Stimulated activated CD8-positive, alpha-beta memory T cell treated with anti-CD3 and anti-CD28 coated beads, Interleukin-7, amount 100 ng/mL, for 4 hours (primary cell): Measurements from ENCODE around the gene SPOP.

ENCODE experiments used
- DNase-seq, 2 donors: peaks; one replicate each; pipeline ENCODE4 v3.0.0-alpha.2; 2020; ENCODE audit warnings: low read depth in 2 of 2

SPOP gene

DNA sequence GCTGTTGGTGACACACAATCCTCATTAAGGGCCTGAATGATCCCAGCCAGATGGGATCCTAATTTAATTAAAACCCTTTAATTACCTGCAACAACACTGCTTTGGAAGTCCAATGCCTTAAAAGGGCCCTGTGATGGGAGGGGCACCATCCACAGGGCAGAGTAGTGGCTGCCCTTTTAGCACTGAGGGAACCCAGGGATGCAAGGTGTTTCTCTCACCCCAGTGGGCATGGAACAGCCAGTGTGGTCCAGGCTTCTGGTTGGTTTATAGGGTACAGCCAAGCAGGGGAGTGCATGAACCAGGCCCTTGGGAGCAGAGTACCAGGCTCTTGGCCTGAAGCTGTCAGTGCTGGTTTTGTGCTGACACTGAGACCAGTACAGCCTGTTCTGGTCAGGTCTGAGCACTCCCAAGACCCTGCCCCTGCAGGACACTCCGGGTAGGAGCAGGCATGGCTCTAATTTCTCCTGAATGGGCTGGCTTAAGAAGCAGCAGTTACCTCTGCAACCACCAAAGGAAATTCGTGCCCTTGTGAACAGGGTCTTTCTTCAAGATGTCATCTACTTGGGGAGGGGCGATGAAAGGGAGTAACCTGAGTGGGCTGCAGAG, 92.4 kb downstream of the SPOP start:
- DNase-seq = no peak

DNA sequence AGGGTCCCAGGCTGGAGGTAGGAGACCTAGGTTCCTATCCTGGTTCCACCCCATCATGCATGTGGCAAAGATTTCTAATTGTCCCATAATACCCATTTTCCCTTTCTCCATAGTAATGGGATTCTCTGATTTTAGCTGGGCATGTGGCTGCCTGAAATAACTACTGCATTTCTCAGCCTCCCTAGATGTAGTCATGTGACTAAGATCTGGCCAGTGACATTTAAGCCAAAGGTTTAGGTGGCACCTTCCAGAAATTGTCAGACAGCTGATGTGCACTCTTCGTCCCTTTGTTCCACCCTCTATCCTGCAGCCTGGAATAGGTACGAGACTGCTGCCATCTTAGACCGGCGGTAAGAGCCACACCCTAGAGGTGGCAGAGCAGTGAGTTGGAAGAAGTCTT, 94.0 kb downstream of the SPOP start:
- DNase-seq = no peak

- DNase-seq = no peak
Observed at GRCh38 chr17:49583226-49583625, 94.7 kb downstream of the SPOP start.

GRCh38 chr17:49582789-49583188, 95.1 kb downstream of the SPOP start:
- DNase-seq = no peak

GRCh38 chr17:49582055-49582722, 95.7 kb downstream of the SPOP start:
- no peak for DNase-seq

DNA sequence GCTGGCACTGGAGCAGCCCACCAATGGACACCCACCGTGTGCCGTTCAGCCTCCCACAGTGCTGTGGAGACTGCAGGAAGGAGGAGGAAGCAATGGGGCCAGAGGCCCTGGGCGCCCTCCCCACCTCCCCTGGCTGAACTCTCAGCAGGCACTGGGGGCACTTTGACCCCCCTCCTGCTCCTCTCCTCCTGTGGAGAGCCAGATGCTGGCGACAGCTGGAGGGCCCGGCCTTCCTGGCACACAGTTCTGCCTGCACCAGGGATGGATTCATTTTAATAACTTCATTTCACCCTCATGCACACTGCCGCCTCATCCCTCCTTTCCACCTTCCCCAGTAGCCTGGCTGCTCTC, 96.3 kb downstream of the SPOP start:
- DNase-seq = no peak

DNA sequence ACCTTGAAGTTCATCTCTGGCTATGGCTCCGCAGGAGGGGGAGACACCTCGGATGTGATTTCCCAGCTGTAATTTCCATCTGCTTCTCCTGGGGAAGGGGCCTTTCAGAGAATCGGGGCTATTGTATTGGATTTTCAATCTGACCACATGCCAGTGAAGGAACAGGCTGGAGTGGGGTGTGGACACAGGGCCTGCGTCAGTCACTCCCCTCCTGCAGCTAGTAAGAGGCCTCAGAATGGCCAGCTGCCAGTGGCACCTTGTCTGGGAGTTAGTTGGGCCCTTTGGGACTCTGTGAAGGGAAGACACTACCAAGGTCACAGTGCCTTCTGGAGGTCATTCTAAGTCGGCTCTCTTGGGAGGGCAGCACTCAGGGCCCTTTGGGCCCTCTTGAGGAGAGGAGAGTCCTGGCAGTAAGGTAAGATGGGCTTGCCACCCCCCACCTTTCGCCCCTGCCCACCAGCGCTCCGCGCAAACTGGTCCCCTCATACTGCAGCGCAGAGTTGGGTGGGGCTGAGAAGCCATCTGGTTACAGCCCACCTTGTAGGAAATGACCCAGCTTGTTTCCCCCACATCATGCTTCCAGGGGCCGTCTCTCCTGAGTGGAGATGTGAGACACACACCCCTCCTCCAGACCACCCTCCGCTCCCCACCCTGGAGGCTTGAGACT, 96.8 kb downstream of the SPOP start:
- no peak for DNase-seq

DNA sequence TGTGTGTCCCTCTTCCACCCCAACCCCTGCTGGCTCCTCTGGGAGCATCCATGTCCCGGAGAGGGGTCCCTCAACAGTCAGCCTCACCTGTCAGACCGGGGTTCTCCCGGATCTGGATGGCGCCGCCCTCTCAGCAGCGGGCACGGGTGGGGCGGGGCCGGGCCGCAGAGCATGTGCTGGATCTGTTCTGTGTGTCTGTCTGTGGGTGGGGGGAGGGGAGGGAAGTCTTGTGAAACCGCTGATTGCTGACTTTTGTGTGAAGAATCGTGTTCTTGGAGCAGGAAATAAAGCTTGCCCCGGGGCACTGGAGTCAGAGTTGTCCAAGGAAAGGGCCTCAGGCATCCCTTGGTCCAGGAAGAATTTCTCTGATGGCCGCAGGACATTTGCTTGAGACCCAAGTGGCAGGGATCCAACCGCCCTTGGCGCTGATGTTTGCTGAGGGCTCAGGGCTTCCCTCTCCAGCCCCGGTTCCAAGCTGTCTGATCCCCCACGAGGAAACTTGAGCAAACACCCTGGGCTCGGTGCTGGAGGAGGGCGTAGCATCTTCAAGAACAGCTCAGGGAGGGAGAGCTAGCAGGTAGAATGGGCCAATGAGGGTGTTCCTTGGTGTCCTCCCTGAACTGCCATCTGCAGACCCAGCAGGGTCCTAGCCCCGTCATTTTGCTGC, 97.7 kb downstream of the SPOP start:
- DNase-seq = no peak

- DNase-seq = no peak
Observed at GRCh38 chr17:49579522-49579921, 98.4 kb downstream of the SPOP start.

GRCh38 chr17:49578952-49579500, 98.9 kb downstream of the SPOP start:
- no peak for DNase-seq

DNA sequence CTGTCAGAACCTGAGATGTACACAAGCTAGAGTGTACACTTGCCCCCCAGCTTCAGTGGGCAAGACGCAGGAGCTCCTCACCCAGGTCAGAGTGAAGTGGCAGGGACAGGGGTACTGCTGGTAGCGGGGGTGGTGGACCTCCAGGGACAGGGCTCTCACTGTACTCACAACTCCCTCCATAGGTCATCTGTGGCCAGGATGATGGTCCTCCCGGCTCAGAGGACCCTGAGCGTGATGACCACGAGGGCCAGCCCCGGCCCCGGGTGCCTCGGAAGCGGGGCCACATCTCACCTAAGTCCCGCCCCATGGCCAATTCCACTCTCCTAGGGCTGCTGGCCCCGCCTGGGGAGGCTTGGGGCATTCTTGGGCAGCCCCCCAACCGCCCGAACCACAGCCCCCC, 99.5 kb downstream of the SPOP start:
- DNase-seq = no peak

DNA sequence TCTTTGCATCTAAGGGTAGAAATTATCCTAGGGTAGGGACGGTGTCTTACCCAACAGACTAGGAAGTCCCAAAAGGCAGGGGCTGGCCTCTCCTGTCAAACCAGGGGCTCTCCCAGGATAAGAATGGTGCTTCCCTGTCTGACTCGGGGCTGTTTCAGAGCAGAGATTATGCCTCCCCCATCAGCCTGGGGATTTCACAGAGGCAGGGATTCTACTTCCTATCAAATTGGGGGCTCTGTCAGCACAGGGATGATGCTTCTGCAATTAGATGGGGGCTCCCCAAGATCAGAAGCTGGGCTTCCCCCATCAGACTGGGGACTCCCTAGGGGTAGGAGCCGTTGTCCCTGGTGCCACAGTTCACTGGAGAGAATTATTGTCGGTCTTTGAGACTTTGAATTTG, 99.9 kb downstream of the SPOP start:
- DNase-seq = no peak

GRCh38 chr17:49577650-49577934, 100.3 kb downstream of the SPOP start:
- DNase-seq = no peak

DNA sequence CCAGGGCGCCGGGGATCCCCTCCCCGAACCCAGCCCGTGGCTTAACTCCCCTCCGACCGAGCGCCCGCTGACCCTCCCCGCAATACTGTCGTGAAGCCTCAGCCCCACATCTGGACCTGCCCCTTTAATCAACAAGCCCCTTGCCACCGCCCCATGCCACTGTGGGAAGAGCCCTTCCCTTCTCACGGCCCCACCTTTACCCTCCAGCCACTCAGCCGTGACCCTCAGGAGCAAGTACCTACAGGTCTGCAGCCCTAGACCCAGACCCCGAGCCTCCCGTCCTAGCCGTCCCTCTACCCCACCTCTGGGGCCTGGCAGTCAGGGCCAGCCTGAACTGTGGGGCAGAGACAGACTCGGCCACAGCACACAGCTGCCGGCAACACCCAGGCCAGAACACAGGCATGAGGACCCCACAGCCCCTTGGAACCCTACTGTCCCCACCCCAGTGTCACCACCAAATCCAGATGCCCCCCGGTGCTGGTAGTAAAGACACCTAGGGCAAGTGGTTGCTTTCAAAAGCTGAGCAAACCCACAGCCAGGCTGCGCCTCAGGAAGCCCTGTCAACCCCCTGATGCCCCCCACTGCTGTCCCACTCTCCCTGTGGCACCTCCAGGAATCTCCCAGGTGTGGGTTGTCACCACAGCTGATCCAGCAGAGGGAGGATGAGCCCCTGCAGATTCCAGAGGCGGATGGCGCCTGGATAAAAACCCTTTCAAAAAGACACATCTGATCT, 100.8 kb downstream of the SPOP start:
- DNase-seq = no peak

GRCh38 chr17:49576088-49576916, 101.6 kb downstream of the SPOP start:
- no peak for DNase-seq

DNA sequence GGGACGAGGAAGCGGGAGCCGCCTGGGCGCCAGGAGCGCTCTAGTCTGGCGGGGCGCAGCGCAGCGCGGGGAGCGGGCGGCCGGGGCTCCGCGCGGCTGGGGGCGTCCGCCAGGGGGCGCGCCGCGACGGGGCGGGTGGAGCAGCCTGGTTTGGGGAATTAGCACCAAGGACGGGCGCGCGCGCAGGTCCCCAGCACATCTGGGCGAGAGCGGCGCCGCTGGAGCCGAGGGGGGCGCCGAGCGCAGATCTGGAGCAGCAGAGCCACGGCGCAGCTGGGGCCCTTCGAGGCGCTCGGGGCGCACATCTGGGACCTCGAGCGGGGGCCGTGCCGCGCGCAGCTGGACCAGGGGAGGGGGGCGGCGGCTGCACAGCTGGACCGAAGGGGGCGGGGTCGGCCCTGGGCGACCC, 102.2 kb downstream of the SPOP start, which contains the start of gene NXPH3:
Gene NXPH3 (plus strand): TSS at position 193 of the 409 bp plus-strand sequence. CDS start 349 bp downstream, outside the sequence.
- peak in 1 of 2 donors; percentile 43 for DNase-seq

DNA sequence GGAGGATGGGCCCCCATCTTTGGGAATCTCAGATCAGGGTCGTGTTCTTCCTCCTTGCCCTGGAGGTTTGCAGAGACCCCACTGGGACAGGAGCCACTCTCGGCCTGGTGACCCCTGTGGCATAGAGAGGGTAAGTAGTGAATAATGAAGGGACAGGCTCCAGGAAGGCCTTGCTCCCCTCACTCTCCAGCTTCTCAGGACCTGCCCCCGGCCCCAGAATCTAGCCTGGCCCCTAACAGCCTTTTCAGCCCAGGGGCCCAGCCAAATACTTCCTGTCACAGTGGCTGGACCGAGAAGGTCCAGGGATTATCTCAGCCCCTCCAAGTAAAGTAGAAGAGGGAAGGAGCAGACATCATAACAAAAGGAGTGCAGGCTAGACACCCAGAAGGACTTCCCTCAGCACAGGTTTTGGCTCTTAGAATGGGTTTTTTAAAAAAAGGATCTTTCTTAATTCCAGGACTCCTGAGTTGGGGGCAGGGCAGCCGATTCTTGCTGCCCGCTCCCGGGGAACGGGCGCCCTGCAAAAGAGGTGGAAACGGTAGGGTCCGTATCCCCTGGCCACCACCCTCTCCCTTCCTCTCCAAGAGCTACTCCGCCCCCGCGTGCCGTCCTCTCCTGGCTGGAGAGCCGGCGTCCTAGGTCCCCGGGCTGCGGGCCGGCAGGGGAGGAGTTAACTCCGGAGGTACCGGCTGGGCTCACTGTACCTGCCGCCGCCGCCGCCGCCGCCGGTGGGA, 102.8 kb downstream of the SPOP start:
- DNase-seq = no peak

- no peak for DNase-seq
Observed at GRCh38 chr17:49574323-49574781, 103.5 kb downstream of the SPOP start.

- no peak for DNase-seq
Observed at GRCh38 chr17:49573510-49574322, 104.2 kb downstream of the SPOP start.
